ENCODE data around the gene MAS1.

- no peak for TF ChIP-seq POLR2AphosphoS5 (IDR thresholded peaks at IDR 0.05)
- TF ChIP-seq CTCF (IDR thresholded peaks at IDR 0.05): no peak
- no peak for TF ChIP-seq POLR2A (IDR thresholded peaks at IDR 0.05; ENCODE audit: low read depth)
- TF ChIP-seq EP300 (IDR thresholded peaks at IDR 0.05): no peak
Measured at GRCh38 chr6:159908979-159909378, 18.2 kb downstream of the MAS1 start.

Measured in esophagus muscularis mucosa (tissue), 4 donors.